NOMO-1 treated with dmso at 0.1 percent for 144 hours (cell line): ENCODE measurements around the gene HES3.

Source experiments
- DNase-seq: peaks from one replicate; lab custom pipeline; 2025; ENCODE audit not compliant: unreplicated experiment; lab: John Stamatoyannopoulos, UW

Gene HES3

GRCh38 chr1:6243993-6244392, at the start of gene HES3:
HES3 (plus strand) TSS chr1:6244179; CDS start chr1:6244366, 187 bp downstream.
- no peak for DNase-seq

- DNase-seq: no peak
Observed at GRCh38 chr1:6197746-6198427, 46.1 kb upstream of the HES3 start.

- no peak for DNase-seq
Observed at GRCh38 chr1:6198646-6199297, 45.2 kb upstream of the HES3 start.

- peak; percentile 99 for DNase-seq
Observed at GRCh38 chr1:6199298-6200187, 44.4 kb upstream of the HES3 start, which contains the start of gene RPL22. RPL22 (minus strand) TSS chr1:6199595; CDS start chr1:6199573, 22 bp downstream.

GRCh38 chr1:6200188-6200809, 43.7 kb upstream of the HES3 start:
- no peak for DNase-seq

GRCh38 chr1:6202256-6202655, 41.7 kb upstream of the HES3 start:
- DNase-seq: no peak

GRCh38 chr1:6205849-6206519, 38.0 kb upstream of the HES3 start, which contains the start of gene RNF207:
RNF207 (plus strand) TSS chr1:6206119; CDS start chr1:6206536, 417 bp downstream.
- no peak for DNase-seq

GRCh38 chr1:6206520-6206855, 37.5 kb upstream of the HES3 start:
- DNase-seq: no peak

- no peak for DNase-seq
Observed at GRCh38 chr1:6207075-6207885, 36.7 kb upstream of the HES3 start.

- DNase-seq: no peak
Observed at GRCh38 chr1:6207921-6208320, 36.1 kb upstream of the HES3 start.

- DNase-seq: peak; percentile 52
Observed at GRCh38 chr1:6208723-6209660, 35.0 kb upstream of the HES3 start.

- no peak for DNase-seq
Observed at GRCh38 chr1:6209661-6210580, 34.1 kb upstream of the HES3 start.

- no peak for DNase-seq
Observed at GRCh38 chr1:6210591-6211355, 33.2 kb upstream of the HES3 start.

GRCh38 chr1:6211731-6212130, 32.2 kb upstream of the HES3 start:
- DNase-seq: no peak

- DNase-seq: peak; percentile 12
Observed at GRCh38 chr1:6212193-6212959, 31.6 kb upstream of the HES3 start.
